Cardiac septum (tissue), 1 donor: ENCODE data around the gene ARFGAP3. TPM values are rescaled to one million over a fixed set of nuclear protein-coding genes. Genes with fewer than 3 reads are reported as not detected.

Experiments used
- DNase-seq: peaks from one replicate; pipeline ENCODE4 v3.0.0-alpha.2; 2020; ENCODE audit warnings: low spot score
- intact Hi-C: fragments of 100-400 bp; cut with DNase I; formaldehyde crosslinking; loops from one replicate; pipeline ENCODE4 v1.14.0; 2022
- total RNA-seq: library from RNA; stranded (reverse); fragmentation: NEBNext Ultra II Directional; extraction: Animal tissue kit (Norgen Biotek cat#: 25700); gene quantifications from one replicate; pipeline ENCODE4 v1.2.1, GENCODE V29; 2021
- donor health status: DM: no; HTN: no; CAD: no.

The ARFGAP3 gene
- total RNA-seq, 1 donor from 2014 or later, result 32.5 TPM

GRCh38 chr22:42885446-42885845 lies 28.4 kb upstream of the ARFGAP3 start:
- no peak for DNase-seq

DNA sequence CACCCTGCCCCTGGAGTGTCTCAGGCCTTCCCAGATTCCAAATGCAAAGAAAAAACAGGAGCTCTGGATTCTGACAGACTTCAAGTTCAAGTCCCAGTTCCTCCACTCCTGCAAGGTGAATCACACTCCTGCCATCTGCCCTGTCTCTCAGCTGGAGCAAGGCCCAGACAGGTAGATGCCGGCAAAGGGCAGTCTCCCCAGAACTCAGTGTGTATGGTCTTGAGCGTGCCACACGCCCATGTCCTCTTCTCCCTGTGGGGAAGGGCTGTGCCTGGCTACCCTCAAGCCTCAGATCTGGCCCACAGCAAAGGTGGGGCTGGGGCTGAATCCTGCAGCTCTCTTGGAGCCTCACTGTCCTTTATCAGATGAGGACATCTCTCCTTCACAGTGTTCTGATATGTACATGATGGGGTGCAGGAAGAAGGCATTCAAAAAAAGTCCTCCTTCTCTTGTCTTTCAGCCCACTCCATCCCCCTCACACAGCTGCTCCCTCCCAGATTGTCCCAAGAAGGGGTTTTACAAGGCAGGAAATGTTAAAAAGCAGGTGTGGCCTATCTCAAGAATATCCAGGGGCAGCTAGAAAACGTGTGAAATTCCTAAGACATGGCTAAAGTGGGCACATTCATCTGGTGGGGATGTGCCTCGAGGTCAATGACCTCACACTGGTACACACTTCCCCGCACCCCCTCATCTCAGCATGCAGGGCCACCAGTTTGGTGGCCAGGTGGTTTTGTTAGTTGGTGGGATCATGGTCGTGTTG lies 27.7 kb upstream of the ARFGAP3 start:
- no peak for DNase-seq
- intact Hi-C loops, result no loop called here

More at GRCh38 chr22:42885446-42885845, 28.4 kb upstream of the ARFGAP3 start:
- intact Hi-C loops, result no loop called here

DNA sequence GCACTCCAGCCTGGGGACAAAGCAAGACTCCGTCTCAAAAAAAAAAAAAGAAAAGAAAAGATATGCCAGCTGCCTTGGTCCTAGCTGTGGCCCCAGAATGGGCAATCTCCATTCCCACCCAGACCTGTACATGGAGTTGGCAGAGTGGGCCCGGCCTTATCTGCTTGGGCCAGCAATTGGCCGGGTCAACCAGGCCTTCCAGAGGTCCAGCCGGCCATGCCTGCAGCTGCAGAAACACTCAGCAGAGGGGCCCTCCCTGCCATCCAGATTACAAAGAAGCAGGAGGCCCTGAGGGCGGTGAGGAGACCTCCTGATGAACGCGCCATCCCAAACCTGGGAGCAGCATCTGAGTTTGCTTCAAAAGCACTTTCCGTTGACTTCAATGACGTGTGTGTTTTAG lies 26.9 kb upstream of the ARFGAP3 start:
- intact Hi-C loops, result no loop called here
- DNase-seq, result no peak

DNA sequence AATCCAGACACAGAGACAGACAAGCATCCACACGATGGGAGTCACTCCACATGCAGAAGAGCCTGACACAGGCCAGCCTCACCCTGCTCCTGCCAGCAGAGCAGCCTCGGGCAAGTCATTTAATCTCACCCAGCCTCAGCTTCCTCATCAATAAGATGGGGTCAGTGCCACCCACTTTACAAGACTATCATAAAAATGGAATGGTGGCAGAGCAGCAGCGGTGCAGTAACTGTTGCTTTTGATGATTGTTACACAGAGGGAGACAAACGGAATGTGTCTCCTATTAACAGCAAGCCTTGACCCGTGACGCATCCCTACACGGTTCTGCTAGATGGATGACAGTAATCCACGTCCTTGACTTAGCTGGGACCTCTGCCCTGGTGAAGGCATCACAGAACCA lies 26.0 kb upstream of the ARFGAP3 start:
- intact Hi-C loops, result no loop called here
- no peak for DNase-seq

- DNase-seq, result no peak
- intact Hi-C loops, result no loop called here
Observed at GRCh38 chr22:42881982-42882656, 25.0 kb upstream of the ARFGAP3 start.

DNA sequence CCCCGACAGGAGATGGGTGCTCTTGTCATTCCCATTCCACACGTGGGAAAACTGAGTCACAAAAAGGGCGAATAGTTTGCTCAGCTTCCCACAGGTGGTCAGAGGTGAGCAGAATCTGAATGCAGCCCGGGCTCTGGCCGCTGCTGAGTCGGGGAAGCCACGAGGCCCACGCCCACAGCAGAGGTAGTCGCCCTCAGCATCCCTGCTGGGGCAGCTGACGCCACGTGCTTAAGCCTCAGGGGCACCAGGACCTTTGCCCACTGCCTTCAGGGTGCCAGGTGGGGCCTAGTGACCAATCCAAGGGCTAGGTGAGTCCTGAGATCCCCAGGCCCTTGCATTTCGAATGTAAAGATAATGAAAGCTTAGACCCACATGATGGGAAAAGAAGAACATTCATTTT lies 24.2 kb upstream of the ARFGAP3 start:
- no peak for DNase-seq
- intact Hi-C loops, result no loop called here

DNA sequence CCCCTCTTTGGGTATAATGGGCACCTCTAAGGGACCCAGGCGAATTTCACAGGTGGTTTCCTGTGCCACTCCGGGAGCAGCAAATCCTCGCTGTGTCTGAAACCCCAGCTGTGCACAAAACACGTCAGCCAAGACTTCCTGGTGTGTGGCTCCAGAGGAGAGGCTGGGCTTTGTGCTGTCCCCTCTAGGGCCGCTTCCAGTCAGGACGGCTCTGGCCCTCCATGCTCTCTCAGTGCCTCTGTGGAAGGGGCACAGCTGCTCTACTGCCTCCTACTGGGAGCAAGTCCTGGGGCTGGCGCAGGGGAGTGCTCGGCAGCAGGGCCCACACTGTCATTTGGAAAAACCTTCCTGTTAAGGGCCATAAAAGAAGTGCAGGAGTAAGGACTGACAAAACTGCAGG lies 23.7 kb upstream of the ARFGAP3 start:
- intact Hi-C loops, result no loop called here
- no peak for DNase-seq

- intact Hi-C loops, result no loop called here
- no peak for DNase-seq
Observed at GRCh38 chr22:42879371-42880021, 22.4 kb upstream of the ARFGAP3 start.

DNA sequence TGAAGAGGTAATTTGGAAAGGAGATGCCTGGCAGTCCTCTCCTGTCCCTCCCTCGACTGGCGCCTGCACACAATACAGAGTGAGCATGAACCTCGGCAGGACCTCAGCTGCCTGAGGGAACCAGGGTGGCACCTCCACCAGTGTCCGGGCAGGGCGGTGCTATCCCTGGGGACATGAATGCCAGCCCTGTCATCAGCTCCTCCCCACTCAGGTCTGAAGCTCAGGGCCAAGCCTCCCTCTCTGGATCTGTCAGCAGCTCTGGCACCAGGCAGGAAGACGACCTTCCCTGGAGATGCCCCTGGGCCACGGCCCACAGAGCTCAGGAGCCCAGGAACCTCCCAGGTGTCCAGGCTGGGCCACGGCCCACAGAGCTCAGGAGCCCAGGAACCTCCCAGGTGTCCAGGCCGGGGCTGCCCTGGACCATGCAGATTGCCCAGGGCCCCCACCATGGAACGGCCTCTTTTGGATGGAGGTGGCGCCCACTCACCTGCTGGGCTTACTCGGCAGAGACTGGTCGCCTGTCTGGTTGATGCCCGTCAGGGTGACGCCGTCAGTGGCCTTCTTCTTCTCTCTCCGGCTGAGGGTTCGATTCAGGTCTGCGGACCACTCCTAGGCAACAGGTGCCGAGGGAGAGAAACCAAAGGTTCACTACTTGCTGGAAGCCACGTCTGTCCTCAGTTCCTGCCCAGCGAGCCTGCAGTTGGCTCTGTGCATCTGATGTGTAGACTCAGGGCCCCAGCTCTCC lies 21.7 kb upstream of the ARFGAP3 start:
- intact Hi-C loops, result no loop called here
- DNase-seq, result no peak

DNA sequence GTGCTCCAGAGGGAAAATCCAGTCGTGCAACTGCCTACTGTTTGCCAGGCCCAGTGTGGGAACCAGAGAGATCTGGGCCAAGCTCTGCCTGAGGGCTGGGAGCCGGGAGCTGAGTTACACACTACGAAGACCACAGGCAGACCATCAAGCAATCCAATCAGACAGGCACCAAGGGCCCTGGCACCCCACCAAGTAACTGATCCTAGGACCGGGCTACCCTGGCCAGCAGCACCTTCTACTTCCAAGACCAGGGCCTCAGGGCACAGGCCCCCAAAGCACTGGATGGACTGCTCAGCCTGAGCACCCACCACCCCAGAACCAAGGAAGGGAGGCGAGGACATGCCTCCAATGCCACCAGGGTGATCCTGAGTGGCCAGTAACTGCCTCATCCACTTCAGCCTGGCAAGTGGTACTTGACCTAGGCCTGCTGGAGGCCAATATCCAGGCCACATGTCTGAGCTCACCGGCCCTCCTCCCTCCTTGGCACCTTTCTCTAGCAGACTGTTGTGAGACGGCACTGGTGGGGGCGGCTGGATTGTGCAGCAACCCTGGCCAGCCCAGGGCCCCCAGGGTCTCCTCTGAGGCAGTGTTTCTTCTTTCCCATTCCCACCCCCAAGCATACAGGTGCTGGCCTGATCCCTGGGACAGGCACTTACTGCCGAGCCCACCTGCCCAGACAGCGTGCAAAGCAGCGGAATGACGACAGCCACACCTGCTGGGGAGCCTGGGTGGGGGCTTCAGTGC lies 20.7 kb upstream of the ARFGAP3 start:
- intact Hi-C loops, result no loop called here
- DNase-seq, result no peak

GRCh38 chr22:42877158-42877557 lies 20.1 kb upstream of the ARFGAP3 start:
- intact Hi-C loops, result no loop called here
- DNase-seq, result no peak

DNA sequence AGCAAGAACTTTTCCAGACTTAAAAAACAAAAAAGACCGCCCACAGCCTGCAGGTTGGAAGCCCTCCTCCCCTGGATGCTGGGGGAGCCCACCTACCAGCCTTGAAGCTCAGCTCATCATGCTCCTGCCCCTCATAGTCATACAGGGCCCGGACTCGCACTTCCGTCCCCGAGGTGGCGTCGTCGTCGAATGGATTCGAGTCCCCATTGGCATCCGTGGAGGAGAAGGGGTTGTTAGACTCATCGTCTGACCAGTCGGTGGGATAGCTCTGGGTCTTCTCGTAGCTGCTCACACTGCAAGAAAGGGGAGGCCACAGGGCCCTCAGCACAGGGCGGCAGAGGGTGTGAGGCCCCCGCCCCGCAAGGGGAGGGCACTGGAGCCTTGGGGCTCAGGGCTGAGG lies 19.0 kb upstream of the ARFGAP3 start:
- no peak for DNase-seq
- intact Hi-C loops, result no loop called here

GRCh38 chr22:42874010-42874409 lies 16.9 kb upstream of the ARFGAP3 start:
- DNase-seq, result no peak
- intact Hi-C loops, result no loop called here

- no peak for DNase-seq
- intact Hi-C loops, result no loop called here
Observed at GRCh38 chr22:42873356-42873755, 16.3 kb upstream of the ARFGAP3 start.

- DNase-seq, result no peak
- intact Hi-C loops, result no loop called here
Observed at GRCh38 chr22:42872821-42873220, 15.7 kb upstream of the ARFGAP3 start.

GRCh38 chr22:42871146-42872050 lies 14.3 kb upstream of the ARFGAP3 start:
- no peak for DNase-seq
- intact Hi-C loops, result no loop called here

- intact Hi-C loops, result loop anchor here (5.0 kb wide), 4 partner anchors 32 to 222 kb away; no protein-coding TSS in a partner anchor
- DNase-seq, result no peak
Observed at GRCh38 chr22:42869888-42870480, 12.9 kb upstream of the ARFGAP3 start.

- intact Hi-C loops, result loop anchor here (5.0 kb wide), 4 partner anchors 33 to 223 kb away; no protein-coding TSS in a partner anchor
- DNase-seq, result no peak
Observed at GRCh38 chr22:42869463-42869862, 12.4 kb upstream of the ARFGAP3 start.
